SJSA1 (cell line): Measurements from ENCODE around the gene THRSP. TPM values are rescaled to one million over a fixed set of nuclear protein-coding genes. Genes with fewer than 3 reads are reported as not detected.
"Not testable (repeated sequence)": the region's sequence is repeated elsewhere in the genome, so short reads cannot be mapped to it uniquely, and the experiment has no call there.

Experiments
- DNase-seq, 2 experiments: peaks; one replicate each; pipeline ENCODE4 v3.0.0-alpha.2; 2015 to 2020; ENCODE audit warnings: low spot score in 2 of 2, low read depth in 1 of 2
- H3K27ac ChIP-seq: fragments of 250-450 bp; sonication (Bioruptor Pico); 2 replicates; pipeline ENCODE4 v1.5.1; 2020; ENCODE audit warnings: mild to moderate bottlenecking, moderate library complexity
- H3K27me3 ChIP-seq: fragments of 250-450 bp; sonication (Bioruptor Pico); replicated peaks from 2 replicates; pipeline ENCODE4 v1.5.1; 2020; ENCODE audit warnings: mild to moderate bottlenecking, moderate library complexity
- H3K36me3 ChIP-seq: fragments of 250-450 bp; sonication (Bioruptor Pico); 2 replicates; pipeline ENCODE4 v1.5.1; 2020; ENCODE audit warnings: mild to moderate bottlenecking
- H3K4me1 ChIP-seq: fragments of 250-450 bp; sonication (Bioruptor Pico); replicated peaks from 2 replicates; pipeline ENCODE4 v1.6.1; 2021; ENCODE audit warnings: mild to moderate bottlenecking
- H3K4me3 ChIP-seq: fragments of 250-450 bp; sonication (Bioruptor Pico); 2 replicates; pipeline ENCODE4 v1.5.1; 2020; ENCODE audit warnings: mild to moderate bottlenecking
- H3K9me3 ChIP-seq: fragments of 250-450 bp; sonication (Bioruptor Pico); replicated peaks from 2 replicates; pipeline ENCODE4 v1.5.1; 2020; ENCODE audit warnings: mild to moderate bottlenecking
- total RNA-seq: library from RNA; depleted of rRNA; stranded (reverse); fragments of >200 nt; shearing (Covaris generic); gene quantifications from 2 replicates; pipeline ENCODE4 v1.2.3, GENCODE V29; 2014

Gene THRSP
- total RNA-seq, 1 experiment from 2014 or later = not detected

DNA sequence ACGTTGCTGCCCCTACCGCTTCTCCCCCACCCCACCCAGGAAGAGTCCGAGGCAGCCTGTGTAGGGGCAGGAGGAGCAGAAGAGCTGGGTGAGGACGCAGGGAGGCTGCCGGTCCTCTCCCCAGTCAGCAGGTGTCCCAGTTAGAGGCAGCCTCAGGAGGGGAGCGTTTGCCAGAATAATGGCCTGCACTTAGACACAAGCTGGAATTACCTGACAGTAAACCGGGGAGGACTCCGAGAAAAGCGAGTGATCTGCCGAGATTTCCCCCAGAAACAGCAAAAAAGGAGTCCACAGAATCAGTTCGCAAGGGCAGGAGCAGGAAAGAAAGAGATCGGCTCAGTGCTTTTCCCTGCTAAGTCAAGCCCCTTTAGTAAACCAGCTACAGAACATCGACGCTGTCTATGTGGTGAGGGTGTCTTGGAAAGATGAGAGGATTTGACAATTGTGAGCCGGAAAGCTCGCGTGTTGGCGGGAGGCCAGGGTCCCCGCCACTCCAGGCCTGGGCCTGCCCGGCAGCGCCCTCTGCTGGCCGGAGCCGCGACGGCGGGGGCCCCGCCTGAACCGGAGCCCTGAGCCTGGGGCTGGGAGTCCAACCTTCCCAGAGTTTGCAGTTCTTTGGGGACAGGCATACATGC lies 17.7 kb upstream of the THRSP start:
- Histone ChIP-seq H3K27ac (no peak overlapping the region), H3K4me3 (peak overlapping the region; percentile 19), H3K9me3 (no peaks in the 10 kb centered on the region), H3K27me3 (no peaks in the 10 kb centered on the region), H3K4me1 (peaks cover 40% of the 10 kb centered on the region), H3K36me3 (no peaks in the 10 kb centered on the region)
- DNase-seq = peak; percentile 59 to 61

DNA sequence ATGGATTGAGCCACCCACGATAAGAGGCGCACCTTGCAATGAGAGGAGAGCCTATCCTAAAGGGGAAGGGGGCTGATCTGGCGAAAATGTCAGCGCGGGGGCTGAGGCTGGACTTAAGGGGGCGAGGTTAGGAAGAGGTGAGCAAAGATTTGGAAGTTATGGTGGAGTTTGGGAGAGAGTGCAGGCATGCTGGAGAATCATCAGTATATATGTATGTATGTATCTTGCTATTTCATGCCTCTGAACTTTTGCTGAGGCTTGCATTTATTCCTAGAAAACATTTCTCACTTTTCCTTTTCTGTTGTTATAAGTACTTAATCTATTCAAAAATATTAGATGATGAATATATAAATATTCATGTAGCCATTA lies 17.2 kb upstream of the THRSP start:
- H3K36me3 ChIP-seq = no peaks in the 10 kb centered on the region
- H3K27ac ChIP-seq = no peak overlapping the region
- peaks cover 42% of the 10 kb centered on the region for H3K4me1 ChIP-seq
- H3K27me3 ChIP-seq = no peaks in the 10 kb centered on the region
- no peak overlapping the region for H3K4me3 ChIP-seq
- no peaks in the 10 kb centered on the region for H3K9me3 ChIP-seq
- DNase-seq = no peak

DNA sequence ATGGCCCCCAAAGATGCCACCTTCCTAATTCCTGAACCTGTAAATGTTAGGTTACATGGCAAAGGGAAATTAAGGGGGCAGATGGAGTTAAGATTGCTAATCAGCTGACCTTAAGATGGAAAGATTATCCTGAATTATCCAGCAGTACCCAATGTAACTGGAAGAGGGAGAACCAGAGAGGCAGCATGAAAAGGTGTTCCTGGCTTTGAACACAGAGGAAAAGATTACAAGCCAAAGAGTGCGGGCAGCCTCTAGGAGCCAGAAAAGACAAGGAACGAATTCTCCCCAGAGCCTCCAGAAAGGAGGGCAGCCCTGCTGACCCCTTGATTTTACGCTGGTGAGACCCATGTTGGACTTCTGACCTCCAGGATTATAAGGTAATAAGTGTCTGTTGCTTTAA lies 15.1 kb upstream of the THRSP start:
- H3K9me3 ChIP-seq = no peaks in the 10 kb centered on the region
- H3K27me3 ChIP-seq = no peaks in the 10 kb centered on the region
- no peaks in the 10 kb centered on the region for H3K36me3 ChIP-seq
- H3K27ac ChIP-seq = no peak overlapping the region
- H3K4me1 ChIP-seq = peaks cover 43% of the 10 kb centered on the region
- H3K4me3 ChIP-seq = no peak overlapping the region
- DNase-seq = no peak

DNA sequence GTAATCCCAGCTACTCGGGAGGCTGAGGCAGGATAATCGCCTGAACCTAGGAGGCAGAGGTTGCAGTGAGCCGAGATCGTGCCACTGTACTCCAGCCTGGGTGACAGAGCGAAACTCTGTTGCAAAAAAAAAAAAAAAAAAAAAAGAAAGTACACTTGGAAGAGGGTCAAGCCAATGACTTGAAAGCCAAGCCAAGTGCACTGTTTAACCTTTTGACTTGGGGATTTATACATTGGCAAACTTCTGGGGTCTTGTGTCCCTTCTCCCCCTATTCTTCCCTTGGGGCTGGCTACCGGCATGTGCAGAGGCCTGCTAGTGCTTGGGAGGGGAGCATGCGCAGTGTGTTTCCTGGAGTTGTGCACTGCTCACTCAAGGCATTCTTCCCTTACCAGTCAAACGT lies 14.3 kb upstream of the THRSP start:
- H3K9me3 ChIP-seq = no peaks in the 10 kb centered on the region
- H3K27ac ChIP-seq = no peak overlapping the region
- H3K36me3 ChIP-seq = no peaks in the 10 kb centered on the region
- H3K27me3 ChIP-seq = no peaks in the 10 kb centered on the region
- H3K4me3 ChIP-seq = no peak overlapping the region
- no peak for DNase-seq
- H3K4me1 ChIP-seq = peaks cover 35% of the 10 kb centered on the region

DNA sequence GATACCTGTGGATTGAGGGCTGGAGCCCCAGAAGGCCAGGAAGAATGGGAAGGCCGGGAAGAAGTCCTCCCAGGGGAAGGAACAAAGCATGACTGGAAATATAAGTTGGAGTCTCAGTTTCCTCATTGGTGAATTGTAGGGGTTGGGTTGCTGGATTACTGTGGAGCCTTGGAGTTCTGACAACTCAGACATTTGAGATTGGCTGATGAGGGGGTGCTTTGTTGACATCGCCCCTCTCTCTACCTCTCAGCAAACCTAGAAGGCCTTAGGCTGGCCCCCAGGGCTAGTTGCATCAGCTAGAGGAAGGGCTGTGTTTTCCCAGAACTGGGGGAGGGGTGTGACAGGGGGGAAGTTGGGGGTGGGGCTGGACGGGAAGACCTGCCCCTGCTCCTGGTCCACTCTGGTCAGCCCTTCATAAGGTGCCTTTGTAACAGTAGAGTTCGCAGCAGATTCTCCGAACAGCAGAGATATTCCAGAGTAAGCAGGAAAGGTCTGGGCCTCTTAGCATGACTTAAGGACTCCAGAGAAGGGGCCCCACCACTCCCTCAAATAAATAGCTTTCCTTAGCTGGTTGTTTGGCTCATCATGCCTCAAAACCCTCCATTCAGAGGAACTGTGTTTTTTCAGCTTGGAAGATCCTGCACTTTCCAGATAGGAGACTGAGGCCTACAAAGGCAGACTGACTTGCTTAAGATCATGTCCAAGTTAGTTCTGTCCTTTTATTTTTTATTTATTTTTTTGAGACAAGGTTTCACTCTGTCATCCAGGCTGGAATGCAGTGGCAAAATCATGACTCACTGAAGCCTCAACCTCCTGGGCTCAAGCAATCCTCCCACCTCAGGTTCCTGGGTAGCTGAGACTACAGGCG lies 12.5 kb upstream of the THRSP start:
- H3K27ac ChIP-seq = peak overlapping the region; percentile 90
- peak; percentile 60 to 64 for DNase-seq
- no peaks in the 10 kb centered on the region for H3K9me3 ChIP-seq
- H3K4me3 ChIP-seq = no peak overlapping the region
- H3K4me1 ChIP-seq = peaks cover 17% of the 10 kb centered on the region
- H3K27me3 ChIP-seq = no peaks in the 10 kb centered on the region
- no peaks in the 10 kb centered on the region for H3K36me3 ChIP-seq

DNA sequence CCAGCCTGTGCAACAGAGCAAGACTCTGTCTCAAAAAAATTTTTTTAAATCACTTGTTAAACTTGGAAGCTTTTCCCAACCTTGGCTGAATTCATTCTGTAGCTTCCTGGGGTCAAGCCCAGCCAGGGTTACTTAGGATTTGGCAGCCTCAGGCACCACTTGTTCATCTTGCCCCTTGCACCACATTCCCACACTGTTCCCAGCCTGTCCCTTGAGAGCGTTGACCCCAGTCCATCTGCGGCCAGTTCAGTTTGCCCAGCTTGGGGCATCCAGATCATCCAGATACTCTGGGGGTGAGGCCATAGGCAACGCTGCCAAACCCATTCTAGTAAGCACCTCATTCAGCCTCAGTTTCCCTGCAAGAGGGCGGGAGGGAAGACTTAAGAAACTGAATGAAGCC lies 8.7 kb upstream of the THRSP start:
- Histone ChIP-seq H3K27me3 (no peaks in the 10 kb centered on the region), H3K27ac (no peak overlapping the region), H3K4me3 (no peak overlapping the region), H3K9me3 (no peaks in the 10 kb centered on the region), H3K36me3 (no peaks in the 10 kb centered on the region), H3K4me1 (peaks cover 14% of the 10 kb centered on the region)
- no peak for DNase-seq

DNA sequence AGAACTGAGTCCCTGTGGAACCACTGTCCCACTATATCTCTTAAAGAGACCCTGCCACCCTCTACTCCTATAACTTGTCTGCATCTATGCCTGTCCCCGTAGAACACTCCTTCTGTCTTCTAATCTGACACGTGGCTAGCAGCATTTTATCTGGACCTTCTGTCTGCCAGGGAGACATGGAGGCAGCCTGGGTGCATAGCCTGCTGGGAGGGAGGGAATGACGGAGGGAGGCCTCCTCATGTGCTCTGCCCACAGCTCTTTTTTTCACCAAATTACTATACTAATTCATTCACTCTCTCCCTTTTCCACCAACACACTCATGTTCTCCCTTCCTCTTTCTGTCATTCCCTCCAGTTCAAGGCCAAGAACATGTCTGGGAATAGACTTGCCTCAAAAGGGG lies 7.6 kb upstream of the THRSP start:
- Histone ChIP-seq H3K36me3 (no peaks in the 10 kb centered on the region), H3K27ac (no peak overlapping the region), H3K4me1 (peaks cover 8% of the 10 kb centered on the region), H3K27me3 (no peaks in the 10 kb centered on the region), H3K9me3 (no peaks in the 10 kb centered on the region), H3K4me3 (no peak overlapping the region)
- DNase-seq = no peak

DNA sequence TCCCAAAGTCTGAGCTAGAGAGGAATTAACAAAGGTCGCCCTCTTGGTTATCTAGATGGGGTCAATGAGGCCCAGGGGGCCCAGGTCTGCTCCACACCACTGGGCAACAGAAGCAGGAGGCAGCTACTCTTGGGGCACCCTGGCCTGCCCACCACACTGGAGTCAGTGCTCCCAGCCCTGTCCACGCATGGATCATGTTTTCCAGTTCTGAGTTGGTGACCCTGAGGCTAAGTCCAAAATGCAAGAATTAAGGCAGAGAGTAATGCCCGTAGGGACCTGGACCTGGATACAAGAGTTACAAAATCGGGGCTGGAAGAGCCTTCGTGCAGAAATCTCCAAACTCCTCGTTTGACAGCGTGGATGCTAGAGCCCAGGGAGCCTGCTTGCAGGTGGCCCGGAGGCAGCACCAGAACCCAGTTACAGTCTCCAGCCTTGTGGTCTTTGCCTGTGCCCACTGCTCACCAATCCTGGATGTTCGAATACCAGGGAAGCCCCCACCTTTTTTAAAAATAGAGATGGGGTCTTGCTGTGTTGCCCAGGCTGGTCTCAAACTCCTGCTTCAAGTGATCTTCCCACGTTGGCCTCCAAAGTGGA lies 6.1 kb upstream of the THRSP start:
- no peaks in the 10 kb centered on the region for H3K9me3 ChIP-seq
- no peak overlapping the region for H3K27ac ChIP-seq
- H3K27me3 ChIP-seq = no peaks in the 10 kb centered on the region
- no peaks in the 10 kb centered on the region for H3K36me3 ChIP-seq
- H3K4me1 ChIP-seq = no peaks in the 10 kb centered on the region
- no peak for DNase-seq
- H3K4me3 ChIP-seq = no peak overlapping the region

DNA sequence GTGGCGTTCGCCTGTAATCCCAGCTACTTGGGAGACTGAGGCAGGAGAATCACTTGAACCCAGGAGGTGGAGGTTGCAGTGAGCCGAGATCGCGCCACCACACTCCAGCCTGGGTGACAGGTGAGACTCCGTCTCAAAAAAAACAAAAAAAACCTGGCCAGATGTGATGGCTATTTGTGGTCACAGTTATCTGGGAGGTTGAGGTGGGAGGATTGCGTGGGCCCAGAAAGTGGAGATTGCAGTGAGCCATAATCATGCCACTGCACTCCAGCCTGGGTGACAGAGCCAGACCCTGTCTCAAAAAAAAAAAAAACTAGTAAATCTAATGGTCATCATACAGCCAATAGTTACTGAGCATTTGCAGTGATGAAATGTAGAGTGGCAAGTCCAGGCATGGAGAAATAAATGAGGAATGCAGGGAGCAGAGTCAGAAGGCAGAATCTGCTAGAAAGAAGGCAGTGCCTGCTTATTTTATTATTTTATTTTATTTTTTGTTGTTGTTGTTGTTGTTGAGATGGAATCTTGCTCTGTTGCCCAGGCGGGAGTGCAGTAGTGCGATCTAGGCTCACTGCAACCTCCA lies 3.8 kb upstream of the THRSP start:
- H3K4me1 ChIP-seq, H3K27me3 ChIP-seq, H3K9me3 ChIP-seq, H3K4me3 ChIP-seq, H3K27ac ChIP-seq, H3K36me3 ChIP-seq, DNase-seq: not testable (repeated sequence)

DNA sequence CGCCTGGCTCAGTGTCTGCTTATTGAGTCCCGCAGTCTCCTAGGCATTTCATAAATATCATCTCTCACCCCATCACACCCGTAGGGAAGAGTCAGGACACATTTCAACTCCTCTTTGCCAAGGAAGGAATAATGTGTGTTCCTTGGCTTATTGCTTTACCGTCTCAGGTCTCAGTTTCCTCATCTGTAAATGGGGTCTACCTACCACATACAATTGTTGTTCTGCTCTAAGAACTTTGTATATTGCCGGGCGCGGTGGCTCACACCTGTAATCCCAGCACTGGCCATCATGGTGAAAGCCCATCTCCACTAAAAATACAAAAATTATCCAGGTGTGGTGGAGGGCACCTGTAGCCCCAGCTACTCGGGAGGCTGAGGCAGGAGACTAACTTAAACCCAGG lies 3.1 kb upstream of the THRSP start:
- Histone ChIP-seq H3K27ac (no peak overlapping the region), H3K36me3 (no peaks in the 10 kb centered on the region), H3K4me3 (no peak overlapping the region), H3K27me3 (no peaks in the 10 kb centered on the region), H3K9me3 (no peaks in the 10 kb centered on the region), H3K4me1 (no peaks in the 10 kb centered on the region)
- DNase-seq = no peak

DNA sequence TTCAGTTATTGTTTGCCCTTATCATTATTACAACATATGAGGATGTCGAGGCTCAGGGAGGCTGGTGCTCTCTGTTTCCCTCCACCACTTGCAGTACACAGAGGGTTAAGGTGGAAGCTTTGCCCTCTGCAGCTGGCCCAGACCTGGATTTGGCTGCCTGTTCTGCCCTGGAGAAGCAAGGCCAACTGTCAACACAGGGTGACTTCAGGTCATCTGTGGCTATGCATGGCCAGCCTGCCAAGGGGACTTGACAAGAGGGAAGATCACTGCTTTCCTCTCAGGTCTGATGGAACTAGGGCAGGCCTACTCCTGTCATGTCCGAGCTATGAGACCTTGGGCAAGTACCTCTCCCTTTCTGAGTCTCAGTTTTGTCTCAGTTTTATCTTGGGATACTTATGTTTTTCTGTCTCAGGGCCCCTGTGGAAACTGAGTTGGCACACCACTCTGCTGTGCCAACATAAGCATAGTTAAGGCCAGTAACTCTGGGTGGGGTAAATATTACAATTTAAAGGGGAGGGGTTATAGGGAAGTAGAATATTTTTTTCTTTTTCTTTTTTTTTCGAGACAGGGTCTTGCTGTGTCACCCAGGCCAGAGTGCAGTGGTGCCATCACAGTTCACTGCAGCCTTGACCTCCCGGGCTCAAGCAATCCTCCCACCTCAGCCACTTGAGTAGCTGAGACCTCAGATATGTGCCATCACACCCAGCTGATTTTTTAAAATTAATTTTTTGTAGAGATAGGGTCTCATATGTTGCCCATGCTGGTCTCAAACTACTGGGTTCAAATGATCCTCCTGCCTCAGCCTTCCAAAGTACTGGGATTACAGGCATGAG lies 2.4 kb upstream of the THRSP start:
- Histone ChIP-seq H3K27me3 (no peaks in the 10 kb centered on the region), H3K4me1 (no peaks in the 10 kb centered on the region), H3K36me3 (no peaks in the 10 kb centered on the region), H3K27ac (no peak overlapping the region), H3K4me3 (no peak overlapping the region), H3K9me3 (no peaks in the 10 kb centered on the region)
- no peak for DNase-seq

DNA sequence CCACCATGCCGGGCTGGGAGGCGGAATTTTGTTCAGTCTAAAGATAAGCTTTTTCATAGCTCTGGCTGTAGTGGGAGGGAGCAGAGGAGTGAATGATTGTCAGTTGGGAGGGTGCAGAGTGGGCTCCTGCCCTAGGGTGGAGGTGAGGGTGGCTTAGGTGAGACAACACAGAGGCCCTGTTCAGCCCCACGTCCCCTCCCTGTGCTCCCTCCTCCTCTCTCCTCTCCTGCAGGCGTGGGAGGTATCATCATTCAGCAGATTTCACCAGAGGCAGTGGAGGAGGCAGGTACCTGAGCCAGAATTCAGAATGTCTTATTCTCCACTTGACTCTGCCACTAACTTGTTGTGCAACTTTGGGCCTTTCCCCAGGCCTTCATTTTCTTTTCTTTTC lies 1.7 kb upstream of the THRSP start:
- Histone ChIP-seq H3K27me3 (no peaks in the 10 kb centered on the region), H3K4me3 (no peak overlapping the region), H3K27ac (no peak overlapping the region), H3K9me3 (no peaks in the 10 kb centered on the region), H3K36me3 (no peaks in the 10 kb centered on the region), H3K4me1 (no peaks in the 10 kb centered on the region)
- no peak for DNase-seq

DNA sequence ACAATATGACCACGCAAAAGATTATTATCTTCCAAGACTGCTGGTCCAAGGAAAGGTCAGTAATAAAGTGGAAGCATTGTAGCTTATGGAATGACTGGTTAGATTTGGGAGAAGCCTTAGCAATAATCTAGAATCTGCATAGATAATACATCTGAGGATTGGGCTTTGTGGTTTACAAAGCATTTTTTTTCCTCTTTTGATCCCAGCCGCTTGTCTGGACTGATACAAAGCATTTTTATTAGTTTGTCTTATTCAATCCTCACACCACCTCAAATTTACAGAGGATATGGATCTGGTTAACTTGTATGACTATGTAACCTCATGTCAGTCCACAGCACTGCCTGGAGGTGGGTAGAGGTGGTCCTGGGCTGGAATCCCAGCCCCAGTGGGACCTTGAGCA lies 990 bp upstream of the THRSP start:
- Histone ChIP-seq H3K9me3 (no peaks in the 10 kb centered on the region), H3K27ac (no peak overlapping the region), H3K4me1 (no peaks in the 10 kb centered on the region), H3K36me3 (peaks cover 6% of the 10 kb centered on the region), H3K27me3 (no peaks in the 10 kb centered on the region), H3K4me3 (no peak overlapping the region)
- no peak for DNase-seq
